Endothelial cell of umbilical vein (primary cell): ENCODE measurements around the gene TMEFF2. TPM values are rescaled to one million over a fixed set of nuclear protein-coding genes. Genes with fewer than 3 reads are reported as not detected.

Source experiments
- BruUV-seq: library from RNA; stranded (reverse); fragments of 400-500 nt; replicated peaks from 2 replicates; lab custom pipeline; 2021; lab: Mats Ljungman, UMichigan
- CTCF ChIA-PET: fragments of 300-600, 350-600 bp; sonication (Branson Sonifier 250); formaldehyde crosslinking; loops from one replicate; lab custom pipeline; 2021; ENCODE audit warnings: antibody characterized with exemption, inconsistent platforms; lab: Charles Lee
- POLR2A ChIA-PET: fragments of 300-600, 350-600 bp; sonication (Branson Sonifier 250); formaldehyde crosslinking; loops from one replicate; lab custom pipeline; 2021; ENCODE audit warnings: antibody characterized with exemption, inconsistent platforms; lab: Charles Lee
- DNase-seq: peaks from one replicate; pipeline ENCODE4 v3.0.0-alpha.2; 2011; ENCODE audit warnings: low read depth, low spot score
- FAIRE-seq: peaks from 2 replicates; lab custom pipeline; 2011; peaks lifted over from hg19 to GRCh38; lab: Jason Lieb, UNC
- H2AFZ ChIP-seq: 2 replicates; pipeline ENCODE4 v1.6.0; 2012; ENCODE audit warnings: low read depth, low read length, control low read depth, inconsistent platforms
- H3K27ac ChIP-seq: 2 replicates; pipeline ENCODE4 v1.5.1; 2011; ENCODE audit warnings: low read depth, mild to moderate bottlenecking, control low read depth, low read length, moderate library complexity; ENCODE audit not compliant: insufficient read depth
- H3K27me3 ChIP-seq, 2 experiments: 2 replicates each; pipeline versions ENCODE4 v1.6.0 to v1.6.1; 2011; ENCODE audit warnings: low read length in 2 of 2, mixed read lengths in 1 of 2; ENCODE audit not compliant: control insufficient read depth in 2 of 2, insufficient read depth in 2 of 2
- H3K36me3 ChIP-seq, 2 experiments: 2 replicates in 1 of 2; 3 replicates in 1 of 2; pipeline ENCODE4 v1.5.1; 2011; ENCODE audit warnings: low read length in 2 of 2, mild to moderate bottlenecking in 1 of 2, moderate library complexity in 1 of 2; ENCODE audit not compliant: control insufficient read depth in 2 of 2, insufficient read depth in 2 of 2; ENCODE audit errors: extremely low read depth in 1 of 2
- H3K4me1 ChIP-seq: 3 replicates; pipeline ENCODE4 v1.5.1; 2011; ENCODE audit warnings: mild to moderate bottlenecking, low read length; ENCODE audit not compliant: control insufficient read depth, insufficient read depth; ENCODE audit errors: extremely low read depth
- H3K4me2 ChIP-seq: 2 replicates; pipeline ENCODE4 v1.6.1; 2011; ENCODE audit warnings: low read length, control low read depth, mixed read lengths; ENCODE audit not compliant: insufficient read depth
- H3K4me3 ChIP-seq, 3 experiments: fragments of 200-600 bp in 1 of 3; sonication (generic), shearing (Covaris generic) in 1 of 3; replicated peaks in 1 of 3; 2 replicates each; pipeline ENCODE4 v1.5.1; 2011 to 2016; ENCODE audit warnings: control low read depth in 3 of 3, low read length in 3 of 3, mild to moderate bottlenecking in 2 of 3, inconsistent platforms in 1 of 3, low read depth in 1 of 3, moderate library complexity in 1 of 3; ENCODE audit not compliant: insufficient read depth in 1 of 3
- H3K79me2 ChIP-seq: 2 replicates; pipeline ENCODE4 v1.6.0; 2012; ENCODE audit warnings: low read length, inconsistent platforms; ENCODE audit not compliant: control insufficient read depth, insufficient read depth
- H3K9ac ChIP-seq: replicated peaks from 2 replicates; pipeline ENCODE3; 2011; ENCODE audit warnings: low read length, control low read depth; ENCODE audit not compliant: insufficient read depth; ENCODE audit errors: extremely low read depth
- H3K9me1 ChIP-seq: replicated peaks from 3 replicates; pipeline ENCODE4 v1.6.0; 2011; ENCODE audit warnings: mild to moderate bottlenecking, low read length; ENCODE audit not compliant: control insufficient read depth, insufficient read depth; ENCODE audit errors: extremely low read depth
- H3K9me3 ChIP-seq: replicated peaks from 2 replicates; pipeline ENCODE4 v1.5.1; 2012; ENCODE audit warnings: low read length, inconsistent platforms; ENCODE audit not compliant: control insufficient read depth, insufficient read depth
- H4K20me1 ChIP-seq: replicated peaks from 2 replicates; pipeline ENCODE3; 2011; ENCODE audit warnings: mild to moderate bottlenecking, low read length; ENCODE audit not compliant: control insufficient read depth, insufficient read depth; ENCODE audit errors: extremely low read depth
- EZH2 ChIP-seq: IDR thresholded peaks from 2 replicates; pipeline ENCODE4 v1.6.1; 2012; ENCODE audit warnings: borderline replicate concordance, low read depth, mild to moderate bottlenecking, moderate library complexity, low read length, inconsistent platforms; ENCODE audit not compliant: severe bottlenecking
- FOS ChIP-seq: IDR thresholded peaks from 2 replicates; pipeline ENCODE4 v1.6.1; 2011; ENCODE audit warnings: mild to moderate bottlenecking, low read length, moderate library complexity, borderline replicate concordance; ENCODE audit not compliant: insufficient read depth
- GATA2 ChIP-seq: IDR thresholded peaks from 2 replicates; pipeline ENCODE4 v1.7.0; 2011; ENCODE audit warnings: low read depth, mild to moderate bottlenecking, moderate library complexity, mixed read lengths, low read length; ENCODE audit not compliant: insufficient read length, insufficient read depth
- JUN ChIP-seq: IDR thresholded peaks from 2 replicates; pipeline ENCODE4 v1.6.1; 2011; ENCODE audit warnings: borderline replicate concordance, low read depth; ENCODE audit not compliant: insufficient read length, insufficient read depth
- MYC ChIP-seq: IDR thresholded peaks from one replicate; pipeline ENCODE4 v1.6.1; 2011; ENCODE audit warnings: mild to moderate bottlenecking, low read depth, low read length
- POLR2A ChIP-seq: IDR thresholded peaks from 2 replicates; pipeline ENCODE4 v1.6.1; 2012; ENCODE audit warnings: low read depth, mild to moderate bottlenecking, control low read depth, low read length
- POLR2AphosphoS5 ChIP-seq: IDR thresholded peaks from 2 replicates; pipeline ENCODE4 v1.6.1; 2012; ENCODE audit warnings: low read depth, mild to moderate bottlenecking, control low read depth, low read length, moderate library complexity; ENCODE audit not compliant: insufficient read depth
- dilution Hi-C: fragments of 300-500 bp; cut with MboI; formaldehyde crosslinking; loops from one replicate; pipeline ENCODE4 v1.15.0; 2019; ENCODE audit warnings: low sequenced_read_pairs; ENCODE audit not compliant: extremely low pct_ligation_motif_present
- intact Hi-C: fragments of 100-400 bp; cut with micrococcal nuclease; formaldehyde crosslinking; loops from one replicate; pipeline ENCODE4 v1.10.0; 2022
- polyA plus RNA-seq, 4 experiments: library from polyadenylated mRNA; depleted of rRNA in 3 of 4; stranded (reverse) in 3 of 4; unstranded in 1 of 4; fragments of >200 nt; gene quantifications; 2 replicates each; pipeline versions ENCODE4 v1.2.1 to v1.2.3, GENCODE V29; 2011 to 2012; ENCODE audit warnings: missing spikeins in 1 of 4
- total RNA-seq: library from RNA; stranded (reverse); gene quantifications from 2 replicates; pipeline ENCODE4 v1.2.3, GENCODE V29; 2021
- TF ChIP-seq, protein P1 (sequence below), 2 donors: IDR thresholded peaks; 1 replicate in 1 of 2; 2 replicates in 1 of 2; pipeline ENCODE4 v1.5.1; 2011; ENCODE audit warnings: low read length in 2 of 2, mild to moderate bottlenecking in 2 of 2, moderate library complexity in 2 of 2, control low read depth in 1 of 2, inconsistent platforms in 1 of 2, low read depth in 1 of 2; ENCODE audit not compliant: insufficient read depth in 1 of 2; ENCODE audit errors: extremely low read depth in 1 of 2
- TF ChIP-seq, protein P2 (sequence below): IDR thresholded peaks from 2 replicates; pipeline ENCODE4 v1.6.1; 2011; ENCODE audit not compliant: insufficient read depth, insufficient read length

The TMEFF2 gene
- total and polyA plus RNA-seq, 2 donors (not counting 3 experiments of a cell fraction or from before 2014, with no cell fraction given), result 0.18 to 0.20 TPM

GRCh38 chr2:191991442-191991841, 203.3 kb downstream of the TMEFF2 start:
- Histone ChIP-seq H3K27me3 (no peaks in the 10 kb centered on the region), H3K36me3 (no peaks in the 10 kb centered on the region), H3K9ac (no peak overlapping the region), H3K9me3 (no peaks in the 10 kb centered on the region), H3K79me2 (no peaks in the 10 kb centered on the region), H3K4me1 (peaks cover 4% of the 10 kb centered on the region), H2AFZ (no peak overlapping the region), H3K9me1 (no peaks in the 10 kb centered on the region), H3K4me3 (no peak overlapping the region), H3K27ac (no peak overlapping the region), H4K20me1 (no peaks in the 10 kb centered on the region), H3K4me2 (no peak overlapping the region)
- DNase-seq (no peak), FAIRE-seq (no peak)
- CTCF ChIA-PET, result interaction anchor here (1.2 kb wide), 1 partner anchor 9 kb away, joined by 4 read pairs; no protein-coding TSS in a partner anchor
- dilution Hi-C loops, result no loop called here
- TF ChIP-seq, protein P1, sequence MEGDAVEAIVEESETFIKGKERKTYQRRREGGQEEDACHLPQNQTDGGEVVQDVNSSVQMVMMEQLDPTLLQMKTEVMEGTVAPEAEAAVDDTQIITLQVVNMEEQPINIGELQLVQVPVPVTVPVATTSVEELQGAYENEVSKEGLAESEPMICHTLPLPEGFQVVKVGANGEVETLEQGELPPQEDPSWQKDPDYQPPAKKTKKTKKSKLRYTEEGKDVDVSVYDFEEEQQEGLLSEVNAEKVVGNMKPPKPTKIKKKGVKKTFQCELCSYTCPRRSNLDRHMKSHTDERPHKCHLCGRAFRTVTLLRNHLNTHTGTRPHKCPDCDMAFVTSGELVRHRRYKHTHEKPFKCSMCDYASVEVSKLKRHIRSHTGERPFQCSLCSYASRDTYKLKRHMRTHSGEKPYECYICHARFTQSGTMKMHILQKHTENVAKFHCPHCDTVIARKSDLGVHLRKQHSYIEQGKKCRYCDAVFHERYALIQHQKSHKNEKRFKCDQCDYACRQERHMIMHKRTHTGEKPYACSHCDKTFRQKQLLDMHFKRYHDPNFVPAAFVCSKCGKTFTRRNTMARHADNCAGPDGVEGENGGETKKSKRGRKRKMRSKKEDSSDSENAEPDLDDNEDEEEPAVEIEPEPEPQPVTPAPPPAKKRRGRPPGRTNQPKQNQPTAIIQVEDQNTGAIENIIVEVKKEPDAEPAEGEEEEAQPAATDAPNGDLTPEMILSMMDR (IDR thresholded peaks at IDR 0.05; ENCODE audit: extremely low read depth in 1 of 2, insufficient read depth in 1 of 2, low read depth in 1 of 2, low read length in 2 of 2), result no peak
- TF ChIP-seq EZH2, result no peak
- TF ChIP-seq MYC, result no peak
- TF ChIP-seq, protein P2, sequence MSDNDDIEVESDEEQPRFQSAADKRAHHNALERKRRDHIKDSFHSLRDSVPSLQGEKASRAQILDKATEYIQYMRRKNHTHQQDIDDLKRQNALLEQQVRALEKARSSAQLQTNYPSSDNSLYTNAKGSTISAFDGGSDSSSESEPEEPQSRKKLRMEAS, result no peak
- no peak for TF ChIP-seq JUN
- no peak for TF ChIP-seq GATA2
- no peak for TF ChIP-seq POLR2AphosphoS5
- TF ChIP-seq POLR2A, result no peak
- TF ChIP-seq FOS, result no peak
- intact Hi-C loops, result no loop called here
- BruUV-seq, result no TSS peak
- POLR2A ChIA-PET, result no interaction called here
